ENCODE measurements around the gene DCBLD2. TPM values are rescaled to one million over a fixed set of nuclear protein-coding genes. Genes with fewer than 3 reads are reported as not detected.

Gene DCBLD2
- total RNA-seq = 33.7 TPM
- long read RNA-seq, full-length matches to known transcripts = 37 of 60 reads
- long read RNA-seq, partial matches to known transcripts = 5 of 60 reads
- long read RNA-seq, other reads (novel, unspliced or antisense) = 18 of 60 reads

GRCh38 chr3:98901392-98902350, at the start of gene DCBLD2:
DCBLD2 (minus strand) TSS chr3:98901695; CDS start chr3:98901326, 369 bp downstream.
- peaks cover 57% of the 10 kb centered on the region for H3K4me1 ChIP-seq
- DNase-seq = peak; percentile 98
- intact Hi-C loops (cut with micrococcal nuclease) = no loop called here
- H3K4me3 ChIP-seq = peak within 1 kb of the TSS; percentile 98
- H3K36me3 ChIP-seq = no peaks in the 10 kb centered on the region
- no peaks in the 10 kb centered on the region for H3K27me3 ChIP-seq (ENCODE audit: low read depth)
- H3K27ac ChIP-seq (replicated peaks) = peak within 1 kb of the TSS; percentile 97
- no peaks in the 10 kb centered on the region for H3K9me3 ChIP-seq (replicated peaks)
- no peak for TF ChIP-seq CTCF (IDR thresholded peaks at IDR 0.05; ENCODE audit: borderline replicate concordance)

- no peak for DNase-seq
- intact Hi-C loops (cut with micrococcal nuclease) = no loop called here
- TF ChIP-seq CTCF (IDR thresholded peaks at IDR 0.05; ENCODE audit: borderline replicate concordance) = no peak
- Histone ChIP-seq H3K4me3 (no peak overlapping the region), H3K36me3 (no peaks in the 10 kb centered on the region), H3K27ac (replicated peaks) (no peak overlapping the region), H3K4me1 (no peaks in the 10 kb centered on the region), H3K27me3 (ENCODE audit: low read depth) (no peaks in the 10 kb centered on the region), H3K9me3 (replicated peaks) (peaks cover 5% of the 10 kb centered on the region)
Measured at GRCh38 chr3:98945666-98946065, 44.2 kb upstream of the DCBLD2 start.

- no peak for DNase-seq
- no peak for TF ChIP-seq CTCF (IDR thresholded peaks at IDR 0.05; ENCODE audit: borderline replicate concordance)
- Histone ChIP-seq H3K27ac (replicated peaks) (no peak overlapping the region), H3K9me3 (replicated peaks) (peaks cover 2% of the 10 kb centered on the region), H3K27me3 (ENCODE audit: low read depth) (no peaks in the 10 kb centered on the region), H3K4me1 (no peaks in the 10 kb centered on the region), H3K4me3 (no peak overlapping the region), H3K36me3 (no peaks in the 10 kb centered on the region)
- intact Hi-C loops (cut with micrococcal nuclease) = no loop called here
Measured at GRCh38 chr3:98945101-98945524, 43.6 kb upstream of the DCBLD2 start.

- intact Hi-C loops (cut with micrococcal nuclease) = no loop called here
Measured at GRCh38 chr3:98930413-98930812, 28.9 kb upstream of the DCBLD2 start.

GRCh38 chr3:98921957-98922356, 20.5 kb upstream of the DCBLD2 start:
- intact Hi-C loops (cut with micrococcal nuclease) = no loop called here
- Histone ChIP-seq H3K9me3 (replicated peaks) (no peaks in the 10 kb centered on the region), H3K4me1 (peaks cover 12% of the 10 kb centered on the region), H3K27ac (replicated peaks) (peak overlapping the region; percentile 31), H3K36me3 (no peaks in the 10 kb centered on the region), H3K4me3 (no peak overlapping the region), H3K27me3 (ENCODE audit: low read depth) (no peaks in the 10 kb centered on the region)
- no peak for DNase-seq
- no peak for TF ChIP-seq CTCF (IDR thresholded peaks at IDR 0.05; ENCODE audit: borderline replicate concordance)

More at GRCh38 chr3:98930413-98930812, 28.9 kb upstream of the DCBLD2 start:
- Histone ChIP-seq H3K36me3 (no peaks in the 10 kb centered on the region), H3K27me3 (ENCODE audit: low read depth) (no peaks in the 10 kb centered on the region), H3K4me1 (no peaks in the 10 kb centered on the region), H3K9me3 (replicated peaks) (peaks cover 26% of the 10 kb centered on the region), H3K4me3 (no peak overlapping the region), H3K27ac (replicated peaks) (no peak overlapping the region)
- TF ChIP-seq CTCF (IDR thresholded peaks at IDR 0.05; ENCODE audit: borderline replicate concordance) = no peak
- no peak for DNase-seq

All from left ventricle myocardium inferior (tissue), 1 donor.